Activated CD8-positive, alpha-beta T cell treated with anti-CD3 and anti-CD28 coated beads, Interleukin-2, amount 10 ng/mL, durations not matched to agents 7 days and 5 days (primary cell): ENCODE data around the gene MALT1. TPM values are rescaled to one million over a fixed set of nuclear protein-coding genes. Genes with fewer than 3 reads are reported as not detected.

ENCODE experiments used
- ATAC-seq: fragments of 150-1000 bp; cut with Tn5 transposase; one replicate; pipeline ENCODE4 v1.10.0; 2021; ENCODE audit warnings: moderate library complexity
- CTCF ChIA-PET: fragments of 350-600 bp; sonication (Branson Sonifier 250); formaldehyde crosslinking; loops from one replicate; lab custom pipeline; 2021; ENCODE audit warnings: antibody characterized with exemption; lab: Charles Lee
- POLR2A ChIA-PET: fragments of 350-600 bp; sonication (Branson Sonifier 250); formaldehyde crosslinking; loops from one replicate; lab custom pipeline; 2021; ENCODE audit warnings: antibody characterized with exemption; lab: Charles Lee
- DNase-seq: peaks from one replicate; pipeline ENCODE4 v3.0.0-alpha.2; 2020
- H3K27ac Mint-ChIP-seq: one replicate; pipeline ENCODE4 v1.8.0; 2021; ENCODE audit warnings: mild to moderate bottlenecking, mixed read lengths
- H3K27me3 Mint-ChIP-seq: one replicate; pipeline ENCODE4 v1.8.0; 2021; ENCODE audit warnings: low read depth, mixed read lengths
- H3K36me3 Mint-ChIP-seq: one replicate; pipeline ENCODE4 v1.8.0; 2021; ENCODE audit warnings: low read depth, mixed read lengths
- H3K4me1 Mint-ChIP-seq: one replicate; pipeline ENCODE4 v1.8.0; 2021; ENCODE audit warnings: low read depth, mixed read lengths
- H3K4me3 Mint-ChIP-seq: one replicate; pipeline ENCODE4 v1.8.0; 2021; ENCODE audit warnings: mild to moderate bottlenecking, mixed read lengths
- H3K9me3 Mint-ChIP-seq: one replicate; pipeline ENCODE4 v1.8.0; 2022; ENCODE audit warnings: mixed read lengths; ENCODE audit not compliant: insufficient read depth
- total RNA-seq, 2 experiments: library from RNA; stranded (reverse); gene quantifications; one replicate each; pipeline ENCODE4 v1.2.3, GENCODE V29; 2021

Gene MALT1
- total RNA-seq, 2 experiments from 2014 or later = 52.7 to 57.1 TPM

DNA sequence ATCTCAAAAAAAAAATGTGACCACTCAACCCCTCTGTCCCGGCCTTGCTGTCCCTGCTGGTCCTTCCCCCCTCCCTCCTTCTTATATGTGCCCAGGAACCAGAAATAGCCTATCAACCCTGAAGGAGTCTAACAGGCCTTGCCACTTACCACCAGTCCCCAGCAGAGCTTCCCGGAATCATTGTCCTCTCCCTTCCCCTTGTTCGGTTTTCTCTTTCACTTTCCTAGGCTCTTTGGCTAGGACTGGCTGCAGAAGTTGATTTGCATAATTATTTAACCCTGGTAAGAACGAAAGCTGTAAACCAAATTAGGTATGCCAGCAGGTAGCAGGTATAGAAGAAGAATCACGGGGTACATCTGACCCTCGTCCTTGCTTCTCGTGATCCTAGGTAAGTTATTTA lies 120.8 kb downstream of the MALT1 start:
- H3K27ac Mint-ChIP-seq = no peak overlapping the region

DNA sequence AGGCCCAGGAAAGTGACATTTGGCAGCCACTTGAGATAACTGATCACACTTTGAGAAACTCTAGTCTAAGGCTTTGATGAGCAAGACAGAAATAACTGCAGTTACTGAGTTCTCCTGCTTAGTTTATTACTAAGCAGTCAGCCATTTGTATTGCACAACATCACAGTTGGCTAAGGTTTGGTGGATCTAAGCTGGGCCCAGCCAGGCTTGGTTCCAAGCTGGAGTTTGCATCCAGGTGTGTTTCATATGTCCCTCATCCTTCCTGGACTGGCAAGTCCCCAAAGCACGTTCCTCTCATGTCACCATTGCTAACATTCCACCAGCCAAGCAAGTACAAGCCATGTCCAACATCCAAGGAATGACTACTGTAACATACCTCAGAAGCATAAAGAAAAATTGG lies 122.1 kb downstream of the MALT1 start:
- no peak overlapping the region for H3K4me3 Mint-ChIP-seq
- no peak overlapping the region for H3K27ac Mint-ChIP-seq
- ChIA-PET POLR2A (no interaction called here), CTCF (interaction anchor here (0.6 to 1.8 kb wide), 2 partner anchors 24 to 29 kb away, joined by 3 to 6 read pairs; no protein-coding TSS in a partner anchor)
- no peaks in the 10 kb centered on the region for H3K36me3 Mint-ChIP-seq
- H3K27me3 Mint-ChIP-seq = peaks cover 16% of the 10 kb centered on the region
- DNase-seq = no peak
- no peaks in the 10 kb centered on the region for H3K9me3 Mint-ChIP-seq
- H3K4me1 Mint-ChIP-seq = no peaks in the 10 kb centered on the region
- ATAC-seq = no peak

More for the DNA sequence above, 120.8 kb downstream of the MALT1 start:
- ATAC-seq = no peak
- ChIA-PET CTCF (no interaction called here), POLR2A (no interaction called here)
- Mint-ChIP-seq H3K9me3 (no peaks in the 10 kb centered on the region), H3K36me3 (no peaks in the 10 kb centered on the region), H3K27me3 (peaks cover 17% of the 10 kb centered on the region), H3K4me3 (no peak overlapping the region), H3K4me1 (no peaks in the 10 kb centered on the region)
- no peak for DNase-seq

DNA sequence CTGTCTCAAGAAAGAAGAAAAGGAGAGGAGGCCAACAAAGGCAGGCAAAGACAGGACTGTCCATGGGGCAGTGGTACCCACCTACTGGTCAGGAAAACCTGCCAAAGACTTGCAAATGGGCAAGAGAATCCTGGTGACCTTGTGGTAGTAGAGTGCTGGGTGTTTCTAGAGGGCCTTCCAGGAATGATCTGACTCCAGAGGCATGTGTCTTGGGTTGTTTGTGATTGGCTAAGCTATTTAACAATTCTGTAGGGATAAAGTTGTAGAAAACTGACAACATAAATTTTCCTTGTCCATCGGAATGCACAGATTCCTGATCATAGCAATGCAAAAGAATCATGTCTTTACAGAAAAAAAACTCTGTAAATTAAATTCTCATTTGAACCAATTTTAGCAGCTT lies 125.0 kb downstream of the MALT1 start:
- Mint-ChIP-seq H3K4me3 (no peak overlapping the region), H3K36me3 (no peaks in the 10 kb centered on the region), H3K4me1 (no peaks in the 10 kb centered on the region), H3K27ac (no peak overlapping the region), H3K27me3 (peaks cover 12% of the 10 kb centered on the region), H3K9me3 (no peaks in the 10 kb centered on the region)
- DNase-seq (no peak), ATAC-seq (no peak)
- ChIA-PET CTCF (no interaction called here), POLR2A (no interaction called here)

DNA sequence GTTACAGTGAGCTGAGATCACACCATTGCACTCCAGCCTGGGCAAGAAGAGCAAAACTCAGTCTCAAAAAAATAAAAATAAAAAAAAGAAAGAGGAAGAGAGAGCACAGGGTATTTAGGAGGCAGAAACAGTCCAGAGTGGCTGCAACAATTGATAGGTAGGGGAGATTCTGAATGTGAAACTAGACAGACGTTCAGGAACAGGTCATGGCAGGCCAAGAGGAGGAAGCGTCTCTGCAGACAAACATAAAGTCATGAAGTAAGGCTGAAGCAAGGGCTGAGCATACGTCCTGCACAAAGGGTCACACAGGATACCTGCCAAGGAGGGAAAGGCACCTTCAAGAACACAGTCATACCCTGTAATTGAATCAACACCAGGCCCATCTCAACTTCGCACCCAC lies 129.3 kb downstream of the MALT1 start:
- no peak overlapping the region for H3K27ac Mint-ChIP-seq
- ChIA-PET POLR2A (no interaction called here), CTCF (no interaction called here)
- no peaks in the 10 kb centered on the region for H3K36me3 Mint-ChIP-seq
- ATAC-seq (no peak), DNase-seq (no peak)
- peaks cover 19% of the 10 kb centered on the region for H3K27me3 Mint-ChIP-seq
- H3K4me1 Mint-ChIP-seq = no peaks in the 10 kb centered on the region
- H3K4me3 Mint-ChIP-seq = no peak overlapping the region
- no peaks in the 10 kb centered on the region for H3K9me3 Mint-ChIP-seq

DNA sequence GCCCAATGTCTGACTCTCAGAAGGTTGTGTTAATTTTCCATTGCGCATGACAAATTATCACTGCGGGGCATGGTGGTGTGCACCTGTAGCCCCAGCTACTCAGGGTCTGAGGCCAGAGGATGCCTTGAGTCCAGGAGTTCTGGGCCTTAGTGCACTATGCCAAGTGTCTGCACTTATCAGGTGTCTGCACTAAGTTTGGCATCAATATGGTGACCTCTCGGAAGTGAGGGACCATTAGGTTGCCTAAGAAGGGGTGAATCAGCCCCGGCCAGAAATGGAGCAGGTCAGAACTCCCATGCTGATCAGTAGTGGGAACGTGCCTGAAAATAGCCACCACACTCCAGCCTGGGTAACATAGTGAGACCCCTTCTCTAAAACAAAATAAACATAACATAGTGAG lies 131.7 kb downstream of the MALT1 start:
- no peak overlapping the region for H3K27ac Mint-ChIP-seq
- H3K9me3 Mint-ChIP-seq = no peaks in the 10 kb centered on the region
- ChIA-PET CTCF (no interaction called here), POLR2A (no interaction called here)
- H3K36me3 Mint-ChIP-seq = no peaks in the 10 kb centered on the region
- no peak for DNase-seq
- peaks cover 27% of the 10 kb centered on the region for H3K27me3 Mint-ChIP-seq
- no peak overlapping the region for H3K4me3 Mint-ChIP-seq
- no peaks in the 10 kb centered on the region for H3K4me1 Mint-ChIP-seq
- no peak for ATAC-seq

DNA sequence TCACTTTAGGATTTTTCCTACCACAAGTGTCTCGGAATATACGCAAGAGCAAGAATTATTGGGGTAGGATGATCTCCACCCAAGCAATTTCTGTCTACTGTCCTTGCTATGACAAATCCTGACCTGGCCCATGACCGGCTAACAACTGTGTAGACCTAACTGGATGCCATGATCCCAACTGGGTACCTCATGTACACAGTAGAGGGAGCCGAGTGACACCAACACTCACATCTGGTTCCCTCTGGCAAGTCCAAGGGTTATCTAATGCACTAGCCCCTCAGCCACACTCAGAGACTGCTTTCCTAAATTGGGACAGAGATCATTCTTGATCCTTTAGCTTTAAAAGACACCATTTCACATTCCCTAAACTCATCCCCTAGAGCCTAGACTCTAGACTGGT lies 132.7 kb downstream of the MALT1 start:
- H3K27ac Mint-ChIP-seq = no peak overlapping the region
- H3K27me3 Mint-ChIP-seq = peaks cover 30% of the 10 kb centered on the region

More for the DNA sequence above, 132.7 kb downstream of the MALT1 start:
- DNase-seq (no peak), ATAC-seq (no peak)
- no peaks in the 10 kb centered on the region for H3K36me3 Mint-ChIP-seq
- ChIA-PET CTCF (no interaction called here), POLR2A (no interaction called here)
- H3K4me1 Mint-ChIP-seq = no peaks in the 10 kb centered on the region
- H3K9me3 Mint-ChIP-seq = no peaks in the 10 kb centered on the region
- no peak overlapping the region for H3K4me3 Mint-ChIP-seq

Other genes starting within 250 kb of the MALT1 start
- gene ALPK2, start 42.4 kb upstream of the MALT1 start, total RNA-seq = not detected
- under 1 TPM; 0.50 to 0.91 TPM for gene ZNF532, start 193.4 kb downstream of the MALT1 start, total RNA-seq